Left forelimb (tissue), 1 donor: Measurements from ENCODE around the gene LGALS3.

ENCODE experiments used
- DNase-seq: peaks from one replicate; pipeline ENCODE4 v3.0.0-alpha.2; 2018; ENCODE audit warnings: low spot score

Gene LGALS3

GRCh38 chr14:55114720-55115119 is 14.3 kb upstream of the LGALS3 start:
- DNase-seq, result no peak

GRCh38 chr14:55115460-55115859 is 13.6 kb upstream of the LGALS3 start:
- DNase-seq, result no peak

- DNase-seq, result no peak
Measured at GRCh38 chr14:55115861-55116245, 13.2 kb upstream of the LGALS3 start.

GRCh38 chr14:55116246-55117030 is 12.6 kb upstream of the LGALS3 start:
- no peak for DNase-seq

GRCh38 chr14:55117803-55118441 is 11.1 kb upstream of the LGALS3 start:
- DNase-seq, result no peak

GRCh38 chr14:55118761-55119160 is 10.3 kb upstream of the LGALS3 start:
- no peak for DNase-seq

GRCh38 chr14:55120571-55121495 is 8.2 kb upstream of the LGALS3 start:
- DNase-seq, result no peak

GRCh38 chr14:55121628-55122439 is 7.2 kb upstream of the LGALS3 start:
- DNase-seq, result no peak

GRCh38 chr14:55122440-55122986 is 6.5 kb upstream of the LGALS3 start:
- no peak for DNase-seq

- no peak for DNase-seq
Measured at GRCh38 chr14:55123101-55123500, 6.0 kb upstream of the LGALS3 start.

- no peak for DNase-seq
Measured at GRCh38 chr14:55123852-55124639, 5.0 kb upstream of the LGALS3 start.

GRCh38 chr14:55124774-55125386 is 4.2 kb upstream of the LGALS3 start:
- no peak for DNase-seq

GRCh38 chr14:55125403-55125802 is 3.6 kb upstream of the LGALS3 start:
- no peak for DNase-seq

- DNase-seq, result no peak
Measured at GRCh38 chr14:55126034-55126433, 3.0 kb upstream of the LGALS3 start.

- DNase-seq, result no peak
Measured at GRCh38 chr14:55126932-55127459, 2.1 kb upstream of the LGALS3 start.

- no peak for DNase-seq
Measured at GRCh38 chr14:55127460-55127951, 1.5 kb upstream of the LGALS3 start.

- DNase-seq, result no peak
Measured at GRCh38 chr14:55128386-55129085, 516 bp upstream of the LGALS3 start.

GRCh38 chr14:55129428-55130195 is 560 bp downstream of the LGALS3 start:
- peak; percentile 82 for DNase-seq
